Stimulated activated CD4-positive, alpha-beta T cell treated with anti-CD3 and anti-CD28 coated beads, Interleukin-1b, Interleukin-23, amount 100 ng/mL, for 4 hours (primary cell): ENCODE results near the gene OTOP3.

ENCODE experiments used
- DNase-seq, 2 donors: peaks; one replicate each; pipeline ENCODE4 v3.0.0-alpha.2; 2020; ENCODE audit warnings: low read depth in 2 of 2

Gene OTOP3

GRCh38 chr17:74941128-74941725 is 5.5 kb downstream of the OTOP3 start:
- DNase-seq = no peak

DNA sequence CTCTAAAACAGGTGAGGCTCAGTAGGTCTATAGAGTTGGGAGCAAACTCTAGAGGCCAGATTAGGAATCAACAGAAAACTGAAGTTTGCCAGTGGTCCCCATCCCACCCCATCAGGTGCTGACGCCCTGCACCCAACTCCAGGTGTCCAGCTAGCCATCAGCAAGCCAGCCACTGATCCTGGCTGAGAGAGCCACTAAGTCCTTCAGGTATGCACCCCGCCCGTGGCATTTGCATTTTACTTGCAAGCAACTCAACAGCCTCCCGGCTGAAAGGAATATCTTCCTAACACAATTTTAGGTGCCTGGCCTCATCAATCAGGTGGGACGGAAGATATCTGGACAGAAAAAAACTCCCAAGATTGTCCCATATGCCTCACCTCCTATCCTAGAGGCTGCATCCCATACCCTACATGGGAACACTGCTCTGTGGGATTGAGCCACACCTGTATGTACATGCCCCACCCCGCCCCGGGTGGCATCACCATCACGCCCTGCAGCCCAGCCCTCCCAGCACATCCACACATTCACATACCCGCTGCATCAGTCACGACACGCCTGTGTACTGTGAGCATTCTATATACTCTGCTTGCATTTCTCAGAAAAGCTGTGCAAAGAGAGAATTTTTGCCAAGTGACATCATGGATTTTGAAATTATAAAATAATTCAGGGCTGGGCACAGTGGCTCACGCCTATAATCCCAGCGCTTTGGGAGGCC is 8.3 kb downstream of the OTOP3 start:
- no peak for DNase-seq

- DNase-seq = no peak
Observed at GRCh38 chr17:74945543-74945942, 9.8 kb downstream of the OTOP3 start.

DNA sequence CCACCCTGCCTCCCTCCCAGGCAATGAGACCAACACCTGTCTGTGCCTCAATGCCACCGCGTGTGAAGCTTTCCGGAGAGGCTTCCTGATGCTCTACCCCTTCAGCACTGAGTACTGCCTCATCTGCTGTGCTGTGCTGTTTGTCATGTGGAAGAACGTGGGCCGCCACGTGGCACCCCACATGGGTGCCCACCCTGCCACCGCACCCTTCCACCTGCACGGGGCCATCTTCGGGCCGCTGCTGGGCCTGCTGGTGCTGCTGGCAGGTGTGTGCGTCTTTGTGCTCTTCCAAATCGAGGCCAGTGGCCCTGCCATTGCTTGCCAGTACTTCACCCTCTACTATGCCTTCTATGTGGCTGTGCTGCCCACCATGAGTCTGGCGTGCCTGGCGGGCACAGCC is 10.9 kb downstream of the OTOP3 start:
- DNase-seq = no peak

DNA sequence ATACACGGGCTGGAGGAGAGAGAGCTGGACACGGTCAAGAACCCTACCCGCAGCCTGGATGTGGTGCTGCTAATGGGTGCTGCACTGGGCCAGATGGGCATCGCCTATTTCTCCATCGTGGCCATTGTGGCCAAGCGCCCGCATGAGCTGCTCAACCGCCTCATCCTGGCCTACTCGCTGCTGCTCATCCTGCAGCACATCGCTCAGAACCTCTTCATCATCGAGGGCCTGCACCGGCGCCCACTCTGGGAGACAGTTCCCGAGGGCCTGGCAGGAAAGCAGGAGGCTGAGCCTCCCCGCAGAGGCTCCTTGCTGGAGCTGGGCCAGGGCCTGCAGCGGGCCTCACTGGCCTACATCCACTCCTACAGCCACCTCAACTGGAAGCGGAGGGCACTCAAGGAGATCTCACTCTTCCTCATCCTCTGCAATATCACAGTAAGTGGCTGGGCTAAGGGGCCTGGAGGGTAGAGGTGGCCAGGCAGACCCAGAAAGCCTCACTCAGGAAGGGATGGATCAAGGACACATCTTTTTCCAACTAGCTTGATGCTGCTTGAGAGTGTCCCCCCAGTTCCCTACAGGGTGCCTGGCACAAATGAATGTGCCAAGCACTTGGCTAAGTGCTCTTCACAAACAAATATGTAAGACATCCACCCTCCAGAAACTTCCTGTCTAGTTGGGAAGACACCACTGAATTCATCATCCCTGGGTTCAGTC is 11.5 kb downstream of the OTOP3 start:
- DNase-seq = no peak

GRCh38 chr17:74949455-74950115 is 13.9 kb downstream of the OTOP3 start:
- DNase-seq = no peak

DNA sequence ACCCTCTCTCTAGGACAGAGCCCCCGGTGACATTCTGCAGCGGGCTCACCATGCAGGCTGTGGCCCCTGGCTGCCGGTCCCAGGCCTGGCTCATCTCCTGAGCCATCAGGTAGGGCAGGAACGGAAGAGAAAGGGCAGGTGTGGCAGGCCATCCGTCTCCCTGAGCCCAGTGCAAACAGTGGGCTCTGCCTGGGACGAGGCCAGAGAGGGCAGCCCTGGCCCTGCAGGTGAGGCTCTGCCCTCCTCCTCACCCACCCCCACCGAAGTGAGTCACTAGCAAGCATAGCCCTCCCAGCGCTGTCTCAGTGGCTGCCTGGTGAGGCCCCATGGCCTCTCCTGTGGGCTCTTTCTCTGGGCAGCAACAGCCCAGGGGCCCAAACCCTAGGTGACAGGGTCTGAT is 14.5 kb downstream of the OTOP3 start:
- no peak for DNase-seq

DNA sequence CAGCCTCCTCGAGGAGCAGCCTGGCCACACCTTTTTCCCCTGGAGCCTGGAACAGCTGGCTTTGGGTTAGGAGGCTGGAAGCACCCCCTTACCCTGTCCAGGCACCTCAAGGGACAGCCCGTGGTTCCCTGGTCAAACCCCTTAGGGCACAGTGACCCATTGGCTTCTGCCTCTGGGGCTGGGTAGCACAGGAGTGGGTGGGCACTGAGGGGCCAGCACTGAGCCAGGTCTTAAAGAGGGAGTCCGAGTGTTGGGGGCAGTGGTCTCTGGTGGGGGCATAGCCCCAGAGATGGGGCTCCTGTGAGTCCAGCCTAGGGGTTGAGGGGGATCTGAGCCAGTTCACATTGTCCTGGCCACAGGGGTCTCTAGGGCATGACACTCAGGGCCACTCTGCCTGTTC is 15.4 kb downstream of the OTOP3 start:
- no peak for DNase-seq

- DNase-seq = no peak
Observed at GRCh38 chr17:74951680-74952421, 16.2 kb downstream of the OTOP3 start.

DNA sequence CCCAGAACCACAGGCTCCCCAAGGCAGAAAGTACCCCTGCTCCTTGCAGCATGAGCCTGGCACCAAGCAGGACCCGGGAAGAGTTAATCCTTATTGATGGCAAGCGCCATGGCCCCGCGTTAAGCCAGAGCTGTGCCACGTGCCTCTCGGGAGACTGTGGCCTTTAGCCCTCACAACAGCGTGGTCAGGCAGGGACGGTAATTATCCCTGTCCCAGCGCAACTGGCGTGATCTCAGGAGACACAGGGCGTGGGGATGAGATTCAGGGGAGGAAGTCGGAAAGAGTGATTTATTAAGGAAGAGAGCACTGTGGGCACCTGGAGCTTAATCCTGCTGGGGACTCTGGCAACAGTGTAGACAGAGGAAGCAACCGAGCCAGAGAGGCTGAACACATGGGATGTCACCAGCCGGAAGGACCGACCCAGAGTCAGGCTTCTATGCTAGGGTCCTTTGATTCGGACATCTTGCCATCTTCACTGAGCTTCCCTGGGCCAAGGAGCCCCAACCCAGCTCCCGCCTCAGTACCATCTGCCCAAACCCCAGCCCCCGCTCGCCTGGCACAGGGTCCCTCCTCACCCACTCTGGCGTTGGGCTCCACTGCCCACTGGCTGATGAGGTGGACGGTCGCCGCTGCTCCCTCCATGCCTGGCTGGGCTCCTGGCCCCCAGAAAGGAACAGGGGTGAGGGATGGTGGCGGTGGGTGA is 16.9 kb downstream of the OTOP3 start:
- no peak for DNase-seq

DNA sequence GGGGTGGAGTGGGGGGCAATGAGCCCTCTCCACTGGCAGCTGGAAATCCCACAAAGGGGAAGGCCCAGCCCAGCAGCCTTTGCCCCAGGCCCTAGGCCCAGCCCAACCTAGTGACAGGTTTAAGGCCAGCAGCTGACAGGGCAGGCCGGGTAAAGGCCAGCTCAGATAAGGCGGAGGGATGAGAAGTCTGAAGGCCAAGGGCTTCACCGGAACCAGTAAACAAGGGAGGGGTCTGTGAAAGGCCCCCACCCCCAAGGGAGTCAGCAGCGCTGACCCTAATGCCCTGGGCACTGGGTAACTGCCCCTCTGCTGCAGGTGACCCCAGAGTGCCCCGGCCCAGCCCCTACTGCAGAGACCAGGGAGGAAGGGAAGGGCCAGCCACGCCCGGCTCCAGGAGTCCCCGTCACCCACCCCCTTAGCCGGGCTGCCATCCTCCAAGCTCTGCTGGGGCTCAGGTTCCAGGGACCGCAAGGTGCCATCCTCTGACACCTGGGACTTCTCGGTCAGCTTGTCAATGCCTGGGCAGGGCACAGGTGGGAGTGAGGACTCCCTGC is 17.5 kb downstream of the OTOP3 start:
- DNase-seq = no peak

DNA sequence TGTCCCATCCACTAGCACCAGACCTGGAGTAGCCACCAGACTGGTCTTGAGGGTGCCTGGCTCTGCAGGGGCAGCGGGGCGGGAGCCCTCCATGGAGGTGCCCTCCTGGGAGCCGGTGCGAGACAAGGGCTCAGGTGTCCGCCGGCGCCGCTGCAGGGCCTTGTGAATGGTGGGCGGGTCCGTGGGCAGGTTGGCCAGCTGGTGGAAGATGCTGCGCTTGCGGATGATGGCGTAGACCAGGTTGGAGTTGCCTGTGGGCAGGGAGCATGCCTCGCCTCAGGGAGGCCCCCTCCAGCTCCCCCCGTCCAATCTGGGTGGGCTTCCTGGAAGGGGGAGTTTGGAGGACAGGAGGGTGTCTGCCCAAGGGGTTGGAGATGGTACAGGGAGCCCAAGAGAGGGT is 18.4 kb downstream of the OTOP3 start:
- DNase-seq = no peak

- no peak for DNase-seq
Observed at GRCh38 chr17:74954665-74955421, 19.1 kb downstream of the OTOP3 start.

- DNase-seq = no peak
Observed at GRCh38 chr17:74956093-74956492, 20.4 kb downstream of the OTOP3 start.

DNA sequence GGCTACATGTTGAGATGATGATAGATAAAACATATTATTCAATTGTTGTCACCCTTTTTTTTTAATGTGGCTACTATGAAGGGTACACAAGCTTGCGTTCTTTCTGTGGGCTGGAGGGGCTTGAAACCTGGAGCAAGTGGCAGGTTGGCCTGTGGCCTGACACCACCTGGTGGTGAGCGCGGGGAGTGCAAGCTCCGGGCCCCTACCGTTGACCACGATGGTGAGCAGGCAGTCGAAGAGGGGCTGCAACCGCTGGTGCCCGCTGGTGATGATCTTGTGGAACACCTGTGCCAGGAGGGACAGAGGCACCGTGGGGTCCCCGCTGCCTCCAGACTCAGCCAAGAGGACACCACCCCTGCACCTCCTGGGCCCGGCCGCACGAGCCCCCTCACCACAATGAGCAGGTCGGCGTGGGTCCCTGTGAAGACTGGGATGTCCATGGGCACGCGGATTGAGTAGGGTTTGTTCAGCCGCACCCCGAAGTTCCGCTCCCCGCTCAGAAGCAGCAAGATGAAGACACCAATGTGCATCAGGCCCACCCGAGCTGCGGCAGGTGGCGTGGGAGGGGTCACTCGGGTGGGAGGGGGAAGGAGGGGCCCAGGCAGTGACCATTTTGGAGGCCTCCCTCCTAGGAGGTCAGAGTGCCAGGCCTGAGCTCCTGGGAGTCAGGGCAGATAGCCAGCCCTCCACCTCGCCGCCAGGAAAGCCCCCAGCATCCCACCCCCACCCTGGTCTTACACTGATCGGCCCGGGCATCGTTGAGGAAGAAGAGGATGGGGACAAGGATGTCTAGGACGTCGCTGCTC is 22.4 kb downstream of the OTOP3 start:
- DNase-seq = peak; percentile 75 to 80

GRCh38 chr17:74959826-74960515 is 24.3 kb downstream of the OTOP3 start:
- no peak for DNase-seq

DNA sequence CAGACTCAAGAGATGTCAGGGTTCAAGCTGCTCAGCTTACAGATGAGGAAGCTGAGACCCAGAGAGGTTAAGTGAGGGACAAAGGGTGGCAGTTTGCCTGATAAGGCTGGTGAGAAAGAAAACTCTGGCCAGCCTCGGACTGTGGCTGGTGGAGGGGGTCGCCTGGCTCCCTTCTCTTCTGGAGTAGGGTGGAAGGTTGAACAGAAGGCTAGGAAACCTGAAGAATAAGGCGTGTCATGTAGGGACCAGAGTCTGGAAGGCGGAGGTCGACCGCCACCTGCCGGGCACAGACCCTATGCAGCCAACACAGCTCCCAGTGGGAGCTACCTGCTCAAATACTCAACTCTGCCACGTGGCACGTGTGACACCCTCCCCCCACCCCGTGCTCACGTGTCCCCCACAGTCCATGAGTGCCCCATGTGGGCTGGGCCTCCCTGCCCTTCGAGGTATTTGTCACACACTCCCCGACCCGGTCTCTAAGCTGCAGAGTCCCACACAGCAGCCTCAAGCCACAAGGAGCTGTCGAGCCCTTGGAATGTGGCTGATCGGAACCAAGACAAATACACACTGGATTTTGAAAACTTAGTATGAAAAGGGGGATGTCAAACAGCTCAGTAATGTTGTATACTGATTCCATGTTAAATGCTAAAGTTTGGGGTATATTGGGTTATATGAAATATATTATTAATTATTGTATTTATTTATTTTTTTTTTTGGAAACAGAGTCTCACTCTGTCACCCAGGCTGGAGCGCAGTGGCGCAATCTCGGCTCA is 25.1 kb downstream of the OTOP3 start:
- peak in 1 of 2 donors; percentile 52 for DNase-seq
